HepG2 (cell line): Measurements from ENCODE around the gene PDZRN4. TPM values are rescaled to one million over a fixed set of nuclear protein-coding genes. Genes with fewer than 3 reads are reported as not detected.

Experiments used
- ATAC-seq: fragments of 200-7000 bp; cut with Tn5 transposase; 3 replicates; pipeline ENCODE4 v1.9.1; 2020; ENCODE audit warnings: mild to moderate bottlenecking, moderate library complexity
- BruUV-seq: library from RNA; stranded (reverse); fragments of 400-500 nt; replicated peaks from 2 replicates; lab custom pipeline; 2021; lab: Mats Ljungman, UMichigan
- CTCF ChIA-PET: fragments of 300-600 bp; formaldehyde crosslinking; extraction: SDS; loops from one replicate; lab custom pipeline; 2021; ENCODE audit warnings: low total read pairs, inconsistent platforms, low intra/inter-chr PET ratio; lab: Yijun Ruan, JAX
- POLR2A ChIA-PET: fragments of 350-600 bp; sonication (Branson Sonifier 250); formaldehyde crosslinking; loops from one replicate; lab custom pipeline; 2020; ENCODE audit warnings: antibody characterized with exemption, inconsistent platforms; lab: Yijun Ruan, JAX
- DNase-seq: peaks from one replicate; pipeline ENCODE4 v3.0.0-alpha.2; 2015; ENCODE audit warnings: low spot score
- FAIRE-seq: peaks from 3 replicates; lab custom pipeline; 2011; peaks lifted over from hg19 to GRCh38; lab: Jason Lieb, UNC
- H2AFZ ChIP-seq: one replicate; pipeline ENCODE4 v1.6.1; 2011; ENCODE audit warnings: low read length, inconsistent platforms
- H3K27ac ChIP-seq: fragments of 300-600 bp; 3 replicates; pipeline ENCODE4 v1.8.0; 2011; ENCODE audit warnings: mixed run types, mild to moderate bottlenecking, mixed read lengths, low read length, inconsistent platforms; ENCODE audit not compliant: insufficient read depth; ENCODE audit errors: extremely low read length
- H3K27me3 ChIP-seq, 2 experiments: fragments of 200-600 bp in 1 of 2; 2 replicates in 1 of 2; 3 replicates in 1 of 2; pipeline versions ENCODE4 v1.6.0 to v1.8.0; 2011; ENCODE audit warnings: low read length in 2 of 2, mild to moderate bottlenecking in 2 of 2, moderate library complexity in 2 of 2, inconsistent platforms in 1 of 2; ENCODE audit not compliant: insufficient read depth in 2 of 2, control insufficient read depth in 1 of 2
- H3K36me3 ChIP-seq, 2 experiments: fragments of 200-600 bp in 1 of 2; replicated peaks in 1 of 2; 2 replicates in 1 of 2; 3 replicates in 1 of 2; pipeline versions ENCODE4 v1.5.1 to v1.8.0; 2011; ENCODE audit warnings: low read length in 2 of 2, inconsistent platforms in 1 of 2; ENCODE audit not compliant: insufficient read depth in 2 of 2, control insufficient read depth in 1 of 2
- H3K4me1 ChIP-seq: 2 replicates; pipeline ENCODE4 v1.5.1; 2012; ENCODE audit warnings: low read length, inconsistent platforms; ENCODE audit not compliant: insufficient read depth
- H3K4me2 ChIP-seq: 2 replicates; pipeline ENCODE4 v1.6.0; 2011; ENCODE audit warnings: low read depth, low read length, inconsistent platforms
- H3K4me3 ChIP-seq, 3 experiments: fragments of 200-600 bp in 1 of 3; sonication (generic), shearing (Covaris generic) in 1 of 3; replicated peaks in 1 of 3; 2 replicates each; pipeline ENCODE4 v1.5.1; 2011 to 2016; ENCODE audit warnings: low read length in 3 of 3, inconsistent platforms in 2 of 3, low read depth in 2 of 3, mild to moderate bottlenecking in 2 of 3, control low read depth in 1 of 3, mixed read lengths in 1 of 3; ENCODE audit not compliant: insufficient read depth in 1 of 3
- H3K79me2 ChIP-seq: one replicate; pipeline ENCODE4 v1.6.1; 2011; ENCODE audit warnings: low read length, inconsistent platforms; ENCODE audit not compliant: insufficient read depth
- H3K9ac ChIP-seq: 2 replicates; pipeline ENCODE4 v1.6.0; 2011; ENCODE audit warnings: mild to moderate bottlenecking, low read depth, low read length, inconsistent platforms; ENCODE audit not compliant: insufficient read depth
- H3K9me3 ChIP-seq: 2 replicates; pipeline ENCODE4 v1.5.1; 2012; ENCODE audit warnings: mild to moderate bottlenecking, low read length
- H4K20me1 ChIP-seq: 2 replicates; pipeline ENCODE4 v1.6.0; 2011; ENCODE audit warnings: inconsistent platforms, mild to moderate bottlenecking, low read length, moderate library complexity; ENCODE audit not compliant: insufficient read depth
- AGO1 ChIP-seq: fragments of 200-400 bp; formaldehyde crosslinking; IDR thresholded peaks from 2 replicates; pipeline ENCODE4 v1.6.1; 2017; ENCODE audit warnings: mild to moderate bottlenecking, low read depth, low read length, moderate library complexity; ENCODE audit not compliant: poor library complexity, severe bottlenecking
- ARNT ChIP-seq: fragments of 450-650 bp; IDR thresholded peaks from 2 replicates; pipeline ENCODE4 v1.6.1; 2017
- BCL6 ChIP-seq: IDR thresholded peaks from 2 replicates; pipeline ENCODE4 v1.6.1; 2016; ENCODE audit warnings: missing genetic modification reagents, missing compliant biosample characterization
- HOXA7 ChIP-seq: sonication (generic); formaldehyde crosslinking; IDR thresholded peaks from 2 replicates; pipeline ENCODE4 v1.8.1; 2022; ENCODE audit warnings: mild to moderate bottlenecking, missing genetic modification reagents, moderate library complexity
- NFRKB ChIP-seq: fragments of 450-650 bp; IDR thresholded peaks from 2 replicates; pipeline ENCODE4 v1.6.1; 2017
- PRPF4 ChIP-seq: fragments of 200-400 bp; formaldehyde crosslinking; IDR thresholded peaks from 2 replicates; pipeline ENCODE4 v1.6.1; 2016; ENCODE audit warnings: low read length, low read depth; ENCODE audit not compliant: poor library complexity, severe bottlenecking
- RBFOX2 ChIP-seq: fragments of 200-400 bp; formaldehyde crosslinking; IDR thresholded peaks from 2 replicates; pipeline ENCODE4 v1.6.1; 2017; ENCODE audit warnings: low read depth, mild to moderate bottlenecking, low read length
- RFXANK ChIP-seq: IDR thresholded peaks from 2 replicates; pipeline ENCODE4 v1.6.1; 2016
- SP2 ChIP-seq: sonication (generic); formaldehyde crosslinking; IDR thresholded peaks from 2 replicates; pipeline ENCODE4 v1.5.1; 2020; ENCODE audit warnings: mild to moderate bottlenecking, missing genetic modification reagents
- SUZ12 ChIP-seq: fragments of 150-350 bp; IDR thresholded peaks from 2 replicates; pipeline ENCODE4 v1.6.1; 2014; ENCODE audit warnings: low read depth, low read length
- TMF1 ChIP-seq: sonication (generic); formaldehyde crosslinking; IDR thresholded peaks from 2 replicates; pipeline ENCODE4 v1.8.1; 2022; ENCODE audit warnings: low read depth, missing genetic modification reagents
- YEATS2 ChIP-seq: sonication (generic); formaldehyde crosslinking; IDR thresholded peaks from 2 replicates; pipeline ENCODE4 v1.4.0; 2020; ENCODE audit warnings: missing genetic modification reagents, borderline replicate concordance
- ZNF234 ChIP-seq: sonication (generic); formaldehyde crosslinking; conservative IDR thresholded peaks from 2 replicates; pipeline ENCODE4 v1.5.1; 2020; ENCODE audit warnings: mild to moderate bottlenecking, missing genetic modification reagents
- ZNF383 ChIP-seq: sonication (generic); formaldehyde crosslinking; IDR thresholded peaks from 2 replicates; pipeline ENCODE4 v1.4.0; 2020; ENCODE audit warnings: missing genetic modification reagents, mild to moderate bottlenecking, borderline replicate concordance
- in situ Hi-C: cut with HindIII; loops from 2 replicates; pipeline ENCODE4 v1.10.0; 2017; ENCODE audit warnings: low pct_unique_long_range_greater_than_20kb; ENCODE audit not compliant: extremely low pct_ligation_motif_present
- intact Hi-C: fragments of 100-400 bp; cut with micrococcal nuclease; formaldehyde crosslinking; loops from one replicate; pipeline ENCODE4 v1.10.0; 2022; ENCODE audit not compliant: unreplicated experiment
- polyA plus RNA-seq, 8 experiments: library from polyadenylated mRNA; depleted of rRNA in 3 of 8; stranded (reverse) in 7 of 8; unstranded in 1 of 8; fragments of >200 nt; fragmentation: Illumina TruSeq in 4 of 8; extraction: Trizol in 4 of 8; gene quantifications; 2 replicates each; pipeline versions ENCODE4 v1.2.1 to v1.2.3, GENCODE V29; 2011 to 2016; ENCODE audit warnings: low read depth in 4 of 8, missing spikeins in 1 of 8, mixed read lengths in 1 of 8; ENCODE audit not compliant: insufficient read depth in 1 of 8
- total RNA-seq, 5 experiments: library from RNA; depleted of rRNA; stranded (reverse); fragments of >200 nt; fragmentation: Illumina TruSeq; extraction: Trizol; gene quantifications; 2 replicates each; pipeline ENCODE4 v1.2.3, GENCODE V29; 2016; ENCODE audit warnings: low read depth in 1 of 5
- TF ChIP-seq, protein P1 (sequence below): IDR thresholded peaks from 2 replicates; pipeline ENCODE4 v1.6.1; 2016
- TF ChIP-seq, protein P2 (sequence below): sonication (generic); formaldehyde crosslinking; IDR thresholded peaks from 2 replicates; pipeline ENCODE4 v1.9.0; 2021; ENCODE audit warnings: missing genetic modification reagents, mild to moderate bottlenecking, borderline replicate concordance
- TF ChIP-seq, protein P3 (sequence below): sonication (generic); formaldehyde crosslinking; IDR thresholded peaks from 2 replicates; pipeline ENCODE4 v1.4.0; 2020; ENCODE audit warnings: mild to moderate bottlenecking, missing genetic modification reagents
- TF ChIP-seq, protein P4 (sequence below): sonication (generic); formaldehyde crosslinking; IDR thresholded peaks from 2 replicates; pipeline ENCODE4 v1.8.0; 2022; ENCODE audit warnings: missing genetic modification reagents, mild to moderate bottlenecking, borderline replicate concordance
- TF ChIP-seq, protein P5 (sequence below): conservative IDR thresholded peaks from 2 replicates; pipeline ENCODE4 v1.6.1; 2018; ENCODE audit warnings: missing genetic modification reagents
- TF ChIP-seq, protein P6 (sequence below): sonication (generic); formaldehyde crosslinking; IDR thresholded peaks from 2 replicates; pipeline ENCODE4 v1.4.0; 2020; ENCODE audit warnings: mild to moderate bottlenecking, missing genetic modification reagents

PDZRN4 gene
- total and polyA plus RNA-seq, 2 of the 13 experiments (the other 11 are each of a cell fraction or from before 2014, with no cell fraction given) = not detected

DNA sequence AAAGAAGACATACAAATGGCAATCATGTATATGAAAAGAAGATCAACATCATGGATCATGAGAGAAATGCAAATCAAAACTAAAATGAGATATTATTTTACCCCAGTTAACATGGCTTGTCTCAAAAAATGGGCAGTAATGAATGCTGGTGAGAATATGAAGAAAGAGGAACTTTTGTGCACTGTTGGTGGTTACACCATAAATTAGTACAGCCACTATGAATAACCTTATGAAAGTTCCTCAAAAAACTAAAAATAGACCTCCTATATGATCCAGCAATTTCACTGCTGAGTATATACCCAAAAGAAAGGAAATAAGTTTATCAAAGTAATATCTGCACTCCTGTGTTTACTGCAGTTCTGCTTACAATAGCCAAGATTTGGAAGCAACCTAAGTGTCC, 151.7 kb downstream of the PDZRN4 start:
- POLR2A ChIA-PET = no interaction called here
- intact Hi-C loops (no loop called here), in situ Hi-C loops (no loop called here)
- no peak overlapping the region for H3K9ac ChIP-seq
- no peak for DNase-seq
- H3K4me2 ChIP-seq = no peak overlapping the region
- ATAC-seq = no peak
- no peak for FAIRE-seq
- H3K4me1 ChIP-seq = no peaks in the 10 kb centered on the region
- no TSS peak for BruUV-seq
- TF ChIP-seq TMF1 (CRISPR knock-in tag) (no peak), YEATS2 (CRISPR knock-in tag) (no peak), PRPF4 (no peak), AGO1 (no peak), ARNT (no peak), SUZ12 (no peak), BCL6 (CRISPR knock-in tag) (no peak), ZNF383 (CRISPR knock-in tag) (no peak), SP2 (CRISPR knock-in tag) (no peak), RBFOX2 (no peak), HOXA7 (CRISPR knock-in tag) (no peak), ZNF234 (CRISPR knock-in tag) (no peak), NFRKB (no peak), RFXANK (CRISPR knock-in tag) (no peak)
- TF ChIP-seq, protein P1, sequence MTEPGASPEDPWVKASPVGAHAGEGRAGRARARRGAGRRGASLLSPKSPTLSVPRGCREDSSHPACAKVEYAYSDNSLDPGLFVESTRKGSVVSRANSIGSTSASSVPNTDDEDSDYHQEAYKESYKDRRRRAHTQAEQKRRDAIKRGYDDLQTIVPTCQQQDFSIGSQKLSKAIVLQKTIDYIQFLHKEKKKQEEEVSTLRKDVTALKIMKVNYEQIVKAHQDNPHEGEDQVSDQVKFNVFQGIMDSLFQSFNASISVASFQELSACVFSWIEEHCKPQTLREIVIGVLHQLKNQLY (CRISPR knock-in tag) = no peak
- TF ChIP-seq, protein P2, sequence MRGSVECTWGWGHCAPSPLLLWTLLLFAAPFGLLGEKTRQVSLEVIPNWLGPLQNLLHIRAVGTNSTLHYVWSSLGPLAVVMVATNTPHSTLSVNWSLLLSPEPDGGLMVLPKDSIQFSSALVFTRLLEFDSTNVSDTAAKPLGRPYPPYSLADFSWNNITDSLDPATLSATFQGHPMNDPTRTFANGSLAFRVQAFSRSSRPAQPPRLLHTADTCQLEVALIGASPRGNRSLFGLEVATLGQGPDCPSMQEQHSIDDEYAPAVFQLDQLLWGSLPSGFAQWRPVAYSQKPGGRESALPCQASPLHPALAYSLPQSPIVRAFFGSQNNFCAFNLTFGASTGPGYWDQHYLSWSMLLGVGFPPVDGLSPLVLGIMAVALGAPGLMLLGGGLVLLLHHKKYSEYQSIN (CRISPR knock-in tag) = no peak
- TF ChIP-seq, protein P3, sequence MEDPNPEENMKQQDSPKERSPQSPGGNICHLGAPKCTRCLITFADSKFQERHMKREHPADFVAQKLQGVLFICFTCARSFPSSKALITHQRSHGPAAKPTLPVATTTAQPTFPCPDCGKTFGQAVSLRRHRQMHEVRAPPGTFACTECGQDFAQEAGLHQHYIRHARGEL (CRISPR knock-in tag) = no peak
- TF ChIP-seq, protein P4, sequence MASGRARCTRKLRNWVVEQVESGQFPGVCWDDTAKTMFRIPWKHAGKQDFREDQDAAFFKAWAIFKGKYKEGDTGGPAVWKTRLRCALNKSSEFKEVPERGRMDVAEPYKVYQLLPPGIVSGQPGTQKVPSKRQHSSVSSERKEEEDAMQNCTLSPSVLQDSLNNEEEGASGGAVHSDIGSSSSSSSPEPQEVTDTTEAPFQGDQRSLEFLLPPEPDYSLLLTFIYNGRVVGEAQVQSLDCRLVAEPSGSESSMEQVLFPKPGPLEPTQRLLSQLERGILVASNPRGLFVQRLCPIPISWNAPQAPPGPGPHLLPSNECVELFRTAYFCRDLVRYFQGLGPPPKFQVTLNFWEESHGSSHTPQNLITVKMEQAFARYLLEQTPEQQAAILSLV (CRISPR knock-in tag) = no peak
- TF ChIP-seq, protein P5, sequence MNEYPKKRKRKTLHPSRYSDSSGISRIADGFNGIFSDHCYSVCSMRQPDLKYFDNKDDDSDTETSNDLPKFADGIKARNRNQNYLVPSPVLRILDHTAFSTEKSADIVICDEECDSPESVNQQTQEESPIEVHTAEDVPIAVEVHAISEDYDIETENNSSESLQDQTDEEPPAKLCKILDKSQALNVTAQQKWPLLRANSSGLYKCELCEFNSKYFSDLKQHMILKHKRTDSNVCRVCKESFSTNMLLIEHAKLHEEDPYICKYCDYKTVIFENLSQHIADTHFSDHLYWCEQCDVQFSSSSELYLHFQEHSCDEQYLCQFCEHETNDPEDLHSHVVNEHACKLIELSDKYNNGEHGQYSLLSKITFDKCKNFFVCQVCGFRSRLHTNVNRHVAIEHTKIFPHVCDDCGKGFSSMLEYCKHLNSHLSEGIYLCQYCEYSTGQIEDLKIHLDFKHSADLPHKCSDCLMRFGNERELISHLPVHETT (CRISPR knock-in tag) = no peak
- TF ChIP-seq, protein P6, sequence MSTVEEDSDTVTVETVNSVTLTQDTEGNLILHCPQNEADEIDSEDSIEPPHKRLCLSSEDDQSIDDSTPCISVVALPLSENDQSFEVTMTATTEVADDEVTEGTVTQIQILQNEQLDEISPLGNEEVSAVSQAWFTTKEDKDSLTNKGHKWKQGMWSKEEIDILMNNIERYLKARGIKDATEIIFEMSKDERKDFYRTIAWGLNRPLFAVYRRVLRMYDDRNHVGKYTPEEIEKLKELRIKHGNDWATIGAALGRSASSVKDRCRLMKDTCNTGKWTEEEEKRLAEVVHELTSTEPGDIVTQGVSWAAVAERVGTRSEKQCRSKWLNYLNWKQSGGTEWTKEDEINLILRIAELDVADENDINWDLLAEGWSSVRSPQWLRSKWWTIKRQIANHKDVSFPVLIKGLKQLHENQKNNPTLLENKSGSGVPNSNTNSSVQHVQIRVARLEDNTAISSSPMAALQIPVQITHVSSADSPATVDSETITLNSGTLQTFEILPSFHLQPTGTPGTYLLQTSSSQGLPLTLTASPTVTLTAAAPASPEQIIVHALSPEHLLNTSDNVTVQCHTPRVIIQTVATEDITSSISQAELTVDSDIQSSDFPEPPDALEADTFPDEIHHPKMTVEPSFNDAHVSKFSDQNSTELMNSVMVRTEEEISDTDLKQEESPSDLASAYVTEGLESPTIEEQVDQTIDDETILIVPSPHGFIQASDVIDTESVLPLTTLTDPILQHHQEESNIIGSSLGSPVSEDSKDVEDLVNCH = no peak
- no peaks in the 10 kb centered on the region for H3K36me3 ChIP-seq
- no peaks in the 10 kb centered on the region for H3K79me2 ChIP-seq
- no peaks in the 10 kb centered on the region for H3K27me3 ChIP-seq
- no peaks in the 10 kb centered on the region for H4K20me1 ChIP-seq
- CTCF ChIA-PET = no interaction called here
- H3K9me3 ChIP-seq = peaks cover 25% of the 10 kb centered on the region; the same call in 1 of the 2 replicates
- no peak overlapping the region for H3K27ac ChIP-seq
- H3K4me3 ChIP-seq = no peak overlapping the region
- H2AFZ ChIP-seq = no peak overlapping the region
